ENCODE data around the gene PLEKHG2. TPM values are rescaled to one million over a fixed set of nuclear protein-coding genes. Genes with fewer than 3 reads are reported as not detected.

PLEKHG2 gene
- total RNA-seq, 1 experiment from 2014 or later, result 29.0 TPM

DNA sequence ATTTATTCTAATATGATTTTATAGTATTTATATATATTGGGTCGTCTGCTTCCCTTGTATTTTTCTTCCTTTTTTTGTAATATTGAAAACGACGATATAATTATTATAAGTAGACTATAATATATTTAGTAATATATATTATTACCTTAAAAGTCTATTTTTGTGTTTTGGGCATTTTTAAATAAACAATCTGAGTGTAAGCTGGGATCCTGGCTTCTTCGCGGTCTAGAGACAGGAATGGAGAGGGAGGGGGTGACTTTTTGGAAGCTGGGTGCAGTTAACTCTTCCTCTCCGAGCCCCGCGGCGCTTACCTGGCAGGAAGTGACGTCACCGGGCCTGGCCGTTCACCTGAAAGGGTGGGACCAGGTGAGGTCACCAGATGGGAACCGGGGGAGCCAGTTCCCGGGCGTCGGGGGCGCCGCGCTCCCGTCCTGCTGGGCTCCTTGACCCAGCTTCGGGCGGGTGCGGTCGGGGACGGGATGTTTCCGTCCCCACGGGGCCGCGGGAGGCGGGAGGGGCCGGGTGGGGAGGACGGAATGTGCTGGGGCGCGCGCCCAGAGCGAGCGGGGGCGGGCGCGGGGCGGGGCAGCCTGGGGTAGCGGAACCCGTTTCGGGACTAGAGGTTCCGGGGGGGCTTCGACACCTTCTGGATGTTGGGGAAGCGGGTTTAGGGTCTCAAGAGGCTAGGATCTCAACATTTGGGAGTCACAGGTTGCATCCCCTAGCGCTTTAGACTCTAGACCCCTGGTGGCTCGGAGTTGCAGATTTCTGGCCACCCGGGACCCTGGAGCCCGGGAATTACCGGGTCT is 3.1 kb upstream of the PLEKHG2 start (continued):
- peak; percentile 75 for TF ChIP-seq ZBTB33 (IDR thresholded peaks at IDR 0.05; ENCODE audit: extremely low read depth, insufficient replicate concordance, low read length)
- TF ChIP-seq RAD21 (IDR thresholded peaks at IDR 0.05; ENCODE audit: low read depth), result no peak
- TF ChIP-seq, protein P1, sequence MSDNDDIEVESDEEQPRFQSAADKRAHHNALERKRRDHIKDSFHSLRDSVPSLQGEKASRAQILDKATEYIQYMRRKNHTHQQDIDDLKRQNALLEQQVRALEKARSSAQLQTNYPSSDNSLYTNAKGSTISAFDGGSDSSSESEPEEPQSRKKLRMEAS (IDR thresholded peaks at IDR 0.05), result no peak

GRCh38 chr19:39410017-39410830 is 2.2 kb upstream of the PLEKHG2 start:
- peak; percentile 54 for DNase-seq (ENCODE audit: low read depth, low spot score)
- ChIA-PET RAD21 (ENCODE audit: low non-redundant PET in 1 of 2, low total read pairs in 2 of 2, uncharacterized antibody in 2 of 2, unreplicated experiment in 2 of 2) (no interaction called here), POLR2A (interaction anchor here (1.3 to 4.1 kb wide), 2 partner anchors 12 to 26 kb away, joined by 11 to 57 read pairs; partner anchors contain the start of gene RPS16), CTCF (interaction anchor here (1.0 kb wide), 1 partner anchor 31 kb away, joined by 5 read pairs; no protein-coding TSS in a partner anchor)
- no peaks in the 10 kb centered on the region for H3K9me2 ChIP-seq (ENCODE audit: insufficient read depth)
- H3K4me1 ChIP-seq (ENCODE audit: control insufficient read depth in 1 of 2, insufficient read depth in 2 of 2, low read length in 2 of 2), result peaks cover 43 to 77% of the 10 kb centered on the region in 2 experiments
- peak overlapping the region; percentile 90 to 98 for H3K4me3 ChIP-seq (replicated peaks in 1 of 2; ENCODE audit: low read depth in 1 of 2, low read length in 2 of 2)
- BruUV-seq (replicated peaks), result no TSS peak
- H3K36me3 ChIP-seq (ENCODE audit: control insufficient read depth in 1 of 2, insufficient read depth in 2 of 2, low read length in 2 of 2), result peaks cover 2 to 12% of the 10 kb centered on the region in 2 experiments; a peak in 1 of 4 replicates
- H3K9me3 ChIP-seq (ENCODE audit: control insufficient read depth in 1 of 2, insufficient read depth in 1 of 2, low read depth in 1 of 2, low read length in 2 of 2), result no peaks in the 10 kb centered on the region
- H3K27me3 ChIP-seq (ENCODE audit: insufficient read depth, low read length), result no peaks in the 10 kb centered on the region
- H4K20me1 ChIP-seq (ENCODE audit: insufficient read depth), result peaks cover 5% of the 10 kb centered on the region; the same call in 1 of the 2 replicates
- peak; percentile 62 for TF ChIP-seq POLR2AphosphoS5 (IDR thresholded peaks at IDR 0.05; ENCODE audit: low read depth, low read length)
- peak; percentile 42 for TF ChIP-seq POLR2A (IDR thresholded peaks at IDR 0.05; ENCODE audit: borderline replicate concordance, extremely low read depth, insufficient read depth, insufficient read length)
- no peak for TF ChIP-seq EGR1 (IDR thresholded peaks at IDR 0.05; ENCODE audit: low read depth)
- H3K27ac ChIP-seq (ENCODE audit: low read depth, low read length), result peak overlapping the region; percentile 100
- ATAC-seq, result peak; percentile 26
- peak overlapping the region; percentile 92 for H3K4me2 ChIP-seq (ENCODE audit: low read length)
- H2AFZ ChIP-seq (ENCODE audit: low read depth, low read length, poor library complexity, severe bottlenecking), result no peak overlapping the region
- peaks cover 37% of the 10 kb centered on the region for H3K79me2 ChIP-seq (ENCODE audit: insufficient read depth, low read length)
- intact Hi-C loops (cut with micrococcal nuclease), result loop anchor here (5.0 kb wide), 1 partner anchor 68 kb away; the partner anchor contains the start of gene SAMD4B
- H3K9ac ChIP-seq (ENCODE audit: low read length), result peak overlapping the region; percentile 97
